Umbilical cord (tissue), 2 donors: Measurements from ENCODE around the gene OSBP2. TPM values are rescaled to one million over a fixed set of nuclear protein-coding genes. Genes with fewer than 3 reads are reported as not detected.
"Not testable (repeated sequence)": the region's sequence is repeated elsewhere in the genome, so short reads cannot be mapped to it uniquely, and the experiment has no call there.

Experiments
- DNase-seq: peaks from one replicate; pipeline ENCODE4 v3.0.0-alpha.2; 2015; ENCODE audit warnings: low spot score
- total RNA-seq: library from RNA; depleted of rRNA; stranded (reverse); fragments of >200 nt; gene quantifications from one replicate; pipeline ENCODE4 v1.2.3, GENCODE V29; 2014; ENCODE audit warnings: low replicate concordance; ENCODE audit not compliant: insufficient read depth

OSBP2 gene
- total RNA-seq, 1 donor from 2014 or later, result 16.9 TPM

DNA sequence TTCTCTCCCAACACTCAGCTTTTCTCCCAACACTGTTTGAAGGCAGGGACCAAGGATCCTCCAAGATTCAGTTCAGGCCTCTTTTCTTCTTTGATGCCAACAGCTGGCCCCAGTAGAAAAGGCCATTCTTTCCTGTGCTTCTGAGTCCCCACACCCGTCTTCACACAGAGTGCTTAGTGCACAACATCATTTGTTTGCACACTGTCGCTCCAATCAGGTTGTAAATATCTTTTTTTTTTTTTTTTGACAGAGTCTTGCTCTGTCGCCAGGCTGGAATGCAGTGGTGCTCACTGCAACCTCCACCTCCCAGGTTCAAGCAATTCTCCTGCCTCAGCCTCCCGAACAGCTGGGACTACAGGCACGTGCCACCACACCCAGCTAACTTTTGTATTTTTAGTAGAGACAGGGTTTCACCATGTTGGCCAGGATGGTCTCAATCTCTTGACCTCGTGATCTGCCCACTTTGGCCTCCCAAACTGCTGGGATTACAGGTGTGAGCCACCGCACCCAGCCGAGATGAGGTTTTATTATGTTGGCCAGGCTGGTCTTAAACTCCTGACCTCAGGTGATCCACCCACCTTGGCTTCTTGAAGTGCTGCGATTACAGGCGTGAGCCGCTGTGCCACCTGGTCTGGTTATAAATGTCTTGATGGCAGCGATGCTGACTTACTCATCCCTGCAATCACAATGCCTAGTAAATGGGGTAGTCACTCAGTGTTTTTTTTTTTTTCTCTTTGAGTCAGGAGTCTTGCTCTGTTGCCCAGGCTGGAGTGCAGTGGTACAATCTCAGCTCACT lies 14.6 kb upstream of the OSBP2 start:
- not testable (repeated sequence) for DNase-seq

DNA sequence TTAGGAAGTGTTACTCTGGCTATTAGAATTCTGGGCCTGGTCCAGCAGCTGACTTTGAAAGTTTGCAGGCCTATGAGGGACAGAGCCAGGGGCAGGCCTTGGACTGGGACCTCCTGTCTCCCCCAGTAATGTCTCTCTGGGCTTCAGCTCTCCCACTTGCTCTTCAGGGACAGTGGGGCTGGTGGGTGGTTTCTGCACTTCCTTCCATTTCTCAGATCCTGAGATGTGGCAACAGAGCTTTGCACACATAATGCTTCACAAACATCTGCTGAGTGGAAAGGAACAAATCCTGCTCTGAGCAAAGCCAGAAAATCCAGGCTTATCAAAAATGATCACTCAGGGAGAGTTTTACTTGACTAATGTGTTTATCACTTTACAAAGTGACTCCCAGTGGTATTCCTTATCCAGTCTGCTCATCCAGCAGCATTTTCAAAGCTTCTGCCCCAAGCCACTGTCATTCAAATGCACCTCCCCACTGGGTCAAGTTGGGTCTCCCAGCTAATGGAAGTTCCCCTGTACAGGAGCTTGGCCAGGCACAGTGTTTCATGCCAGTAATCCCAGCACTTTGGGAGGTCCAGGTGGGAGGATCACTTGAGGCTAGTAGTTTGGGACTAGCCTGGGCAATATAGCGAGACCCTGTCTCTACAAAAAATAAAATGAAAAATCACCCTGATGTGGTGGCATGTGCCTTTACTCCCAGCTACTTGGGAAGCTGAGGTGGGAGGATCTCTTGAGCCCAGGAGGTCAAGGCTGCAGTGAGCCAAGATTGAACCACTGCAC lies 13.5 kb upstream of the OSBP2 start:
- DNase-seq, result peak; percentile 79

DNA sequence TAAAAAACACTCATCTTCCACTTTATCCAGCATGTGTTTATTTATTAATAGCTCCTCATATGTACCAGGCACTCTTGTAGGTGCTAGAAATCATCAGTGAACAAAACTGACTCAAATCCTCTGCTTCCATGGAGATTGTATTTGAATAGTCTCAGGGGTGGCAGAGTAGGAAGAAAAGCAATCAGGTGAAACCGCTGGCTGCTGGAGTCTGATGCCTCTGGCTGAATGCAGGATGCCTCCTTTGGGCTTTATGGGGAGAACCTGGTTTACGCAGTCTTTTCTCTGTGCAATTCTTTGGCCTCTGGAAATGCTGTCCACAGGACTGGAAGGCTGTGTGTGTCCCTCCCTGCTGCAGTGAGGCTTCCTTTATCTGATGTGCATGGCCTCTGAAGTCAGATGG lies 12.8 kb upstream of the OSBP2 start:
- DNase-seq, result no peak

DNA sequence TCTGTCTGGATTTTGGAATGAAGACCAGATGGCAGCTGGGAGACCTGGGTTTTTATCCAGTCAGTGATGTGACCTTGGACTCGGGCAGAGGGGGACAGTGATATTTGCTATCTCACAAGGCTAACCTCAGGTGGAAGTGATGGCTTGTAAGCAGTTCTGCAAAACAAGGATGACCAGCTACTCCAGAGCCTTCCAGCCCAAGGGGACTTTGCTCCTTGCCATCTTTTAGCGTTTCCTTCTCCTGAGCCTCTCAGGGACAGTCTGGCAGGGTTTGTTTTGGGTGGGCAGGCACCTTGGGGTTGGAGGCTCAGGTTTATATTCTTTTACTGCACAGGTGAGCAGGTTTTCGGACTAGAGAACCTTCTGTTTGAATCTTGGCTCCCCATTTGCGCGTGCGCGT lies 9.5 kb upstream of the OSBP2 start:
- no peak for DNase-seq

DNA sequence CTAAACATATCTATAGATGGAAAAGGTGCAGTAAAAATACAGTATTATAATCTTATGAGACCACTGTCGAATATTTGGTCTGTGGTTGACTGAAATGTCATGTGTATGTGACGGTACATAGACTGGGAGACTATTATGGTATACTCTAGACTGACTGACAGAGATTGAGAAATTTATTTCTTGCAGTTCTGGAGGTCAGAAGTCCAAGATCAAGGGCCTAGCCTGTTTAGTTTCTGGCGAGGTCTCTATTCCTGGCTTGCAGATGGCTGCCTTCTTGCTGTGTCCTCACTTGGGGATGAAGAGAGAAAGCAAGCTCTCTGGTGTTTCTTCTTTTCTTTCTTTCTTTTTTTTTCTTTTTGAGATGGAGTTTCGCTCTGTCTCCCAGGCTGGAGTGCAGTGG lies 7.3 kb upstream of the OSBP2 start:
- DNase-seq, result no peak

DNA sequence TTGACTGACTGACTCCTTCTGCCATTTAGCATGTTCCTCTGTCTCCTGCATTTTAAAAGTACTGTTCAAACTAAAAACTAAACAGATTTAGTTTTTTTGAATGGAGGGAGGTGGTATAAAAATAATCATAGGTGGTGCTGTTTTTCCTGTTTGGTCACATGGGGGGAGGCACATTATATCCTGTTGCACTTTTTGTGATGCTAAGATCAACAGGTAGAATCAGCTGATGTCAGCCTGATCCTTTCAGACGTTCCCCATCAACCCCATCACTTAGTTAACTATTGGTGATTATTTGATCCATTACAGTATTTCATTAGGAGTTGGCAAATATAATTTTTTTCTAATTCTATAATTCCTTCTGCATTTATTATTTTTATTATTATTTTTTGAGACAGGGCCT lies 5.1 kb upstream of the OSBP2 start:
- DNase-seq, result no peak

DNA sequence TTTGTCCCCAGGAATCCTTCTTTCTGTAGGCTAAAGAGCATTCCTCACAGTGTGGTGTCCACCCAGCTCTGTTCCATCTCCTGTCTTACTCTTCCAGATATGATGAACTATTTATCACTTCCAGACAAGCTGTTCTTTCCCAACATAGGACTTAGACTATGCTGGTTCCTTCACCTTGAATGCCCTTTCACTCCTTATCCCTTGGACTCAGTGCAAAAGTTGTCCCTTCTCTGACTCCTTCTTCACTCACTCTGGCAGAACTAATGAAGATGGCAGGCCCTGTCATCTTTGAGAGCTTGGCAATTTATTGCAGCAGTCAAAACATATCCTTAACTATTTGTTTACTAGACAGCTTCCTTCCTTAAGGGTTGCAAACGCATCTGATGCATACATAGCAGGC lies 3.5 kb upstream of the OSBP2 start:
- DNase-seq, result no peak

DNA sequence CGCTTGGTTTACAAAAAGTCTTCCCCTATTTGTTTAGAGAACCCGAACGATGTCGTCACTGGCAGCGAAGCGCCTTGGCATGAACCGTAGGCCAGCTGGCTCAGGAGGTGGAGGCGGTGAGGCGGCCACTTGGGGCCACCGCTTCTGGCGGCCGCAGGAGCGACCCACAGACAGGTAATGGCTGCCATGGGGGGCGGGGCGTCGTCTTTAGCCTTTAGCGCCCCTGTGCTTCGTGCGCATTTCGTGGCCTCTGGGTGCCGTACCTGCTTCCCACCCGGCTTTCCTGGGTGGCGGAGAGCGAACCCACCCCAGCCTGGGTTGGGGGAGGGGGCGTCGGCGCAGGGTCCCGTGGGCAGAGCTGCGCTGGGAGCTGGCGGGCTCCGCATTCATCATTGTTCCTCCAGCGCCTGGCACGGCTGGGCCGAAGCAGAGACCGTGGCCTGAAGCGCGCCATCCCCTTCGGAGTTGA lies 469 bp upstream of the OSBP2 start:
- peak; percentile 11 for DNase-seq

DNA sequence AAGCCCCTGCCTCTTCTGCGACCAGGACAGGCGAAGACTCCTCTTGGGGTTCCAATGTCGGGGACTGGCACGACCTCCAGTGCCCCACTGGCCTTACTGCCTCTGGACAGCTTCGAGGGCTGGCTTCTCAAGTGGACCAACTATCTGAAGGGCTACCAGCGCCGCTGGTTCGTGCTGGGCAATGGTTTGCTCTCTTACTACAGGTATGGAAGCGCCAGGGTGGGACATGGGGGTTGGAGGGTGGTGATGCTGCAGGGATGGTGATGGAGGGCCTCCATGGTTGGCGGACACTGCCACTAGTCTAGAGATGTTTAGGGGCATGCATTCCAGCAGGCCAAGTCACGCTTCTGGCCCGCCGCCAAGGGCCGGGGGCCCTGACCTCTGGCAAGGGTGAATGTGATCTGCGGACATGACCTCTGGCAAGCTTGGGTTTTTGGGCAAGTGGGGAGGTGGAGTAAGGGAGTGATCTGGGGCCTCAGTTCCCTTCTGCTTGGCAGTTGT lies 727 bp downstream of the OSBP2 start:
- no peak for DNase-seq

DNA sequence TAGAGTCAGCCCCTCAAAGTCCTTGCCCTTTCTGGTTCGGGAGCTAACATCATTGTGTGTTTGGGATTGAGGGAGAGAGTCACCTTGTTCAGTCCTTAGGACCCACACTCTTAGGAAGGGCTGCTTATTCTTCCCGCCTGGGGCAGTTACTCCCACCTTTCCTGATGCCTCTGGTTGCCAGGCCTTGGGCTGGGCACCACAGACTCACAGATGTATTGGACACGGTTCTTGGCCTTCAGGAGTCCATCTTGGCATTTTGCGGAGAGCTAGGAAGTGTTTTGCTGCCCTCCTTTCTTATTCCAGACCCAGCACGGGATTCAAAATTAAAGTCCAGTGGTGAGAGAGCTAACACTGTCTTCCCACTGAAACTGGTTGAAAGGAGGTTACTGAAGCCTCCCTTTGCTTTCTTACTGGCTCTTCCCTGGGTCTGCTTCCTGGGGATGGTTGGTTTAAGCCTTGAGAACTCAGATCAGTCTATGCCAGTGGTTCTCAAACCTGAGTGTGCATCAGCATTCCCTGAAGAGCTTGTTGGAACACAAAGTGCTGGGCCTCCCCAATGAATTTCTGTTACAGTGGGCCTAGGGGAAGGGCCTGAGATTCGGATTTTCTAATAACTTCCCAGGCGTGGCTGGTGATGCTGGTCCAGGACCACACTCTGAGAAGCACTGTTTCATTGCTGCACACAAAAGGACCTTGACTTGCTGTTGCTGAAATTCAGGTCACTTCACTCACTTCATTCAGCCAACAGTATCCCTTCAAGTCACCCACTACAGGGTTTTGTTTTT lies 1.4 kb downstream of the OSBP2 start:
- no peak for DNase-seq

DNA sequence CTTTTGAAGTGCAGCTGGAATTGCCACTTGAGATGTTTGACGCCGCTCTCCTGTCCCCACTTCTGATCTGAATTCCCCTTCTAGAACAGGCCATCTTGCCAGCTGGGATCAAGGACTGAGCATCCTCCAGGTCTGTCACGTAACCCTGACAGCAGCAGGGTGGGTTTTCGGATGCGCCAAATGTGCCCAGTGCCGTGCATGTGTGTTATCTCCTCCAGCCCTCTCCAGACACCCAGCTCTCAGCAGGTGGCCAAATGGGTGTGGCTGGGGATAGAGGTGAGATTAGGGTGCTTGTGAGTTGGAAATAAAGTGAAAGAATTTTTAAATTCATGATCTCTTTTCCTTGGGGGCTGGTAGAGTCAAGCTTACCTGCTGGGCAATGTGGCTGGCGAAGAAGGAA lies 3.3 kb downstream of the OSBP2 start:
- no peak for DNase-seq

DNA sequence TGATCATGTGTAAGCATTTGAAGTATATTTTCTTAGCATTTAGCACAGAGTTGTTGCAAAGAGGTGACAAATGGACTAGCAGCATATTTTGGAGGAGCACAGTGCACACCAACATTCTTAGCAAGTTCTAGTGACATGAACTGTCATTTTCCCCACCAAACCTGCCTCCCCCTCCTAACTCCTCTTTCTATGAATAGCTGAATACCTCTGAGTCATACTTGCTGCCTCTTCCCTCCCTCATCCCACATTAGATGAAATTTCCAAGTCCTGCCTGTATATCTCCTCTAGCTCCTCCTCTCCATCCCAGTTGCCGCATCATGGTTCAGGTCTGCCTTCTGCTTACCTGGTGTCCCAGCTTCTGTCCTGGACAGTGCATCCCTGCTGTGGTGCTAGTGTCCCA lies 7.2 kb downstream of the OSBP2 start:
- DNase-seq, result no peak

DNA sequence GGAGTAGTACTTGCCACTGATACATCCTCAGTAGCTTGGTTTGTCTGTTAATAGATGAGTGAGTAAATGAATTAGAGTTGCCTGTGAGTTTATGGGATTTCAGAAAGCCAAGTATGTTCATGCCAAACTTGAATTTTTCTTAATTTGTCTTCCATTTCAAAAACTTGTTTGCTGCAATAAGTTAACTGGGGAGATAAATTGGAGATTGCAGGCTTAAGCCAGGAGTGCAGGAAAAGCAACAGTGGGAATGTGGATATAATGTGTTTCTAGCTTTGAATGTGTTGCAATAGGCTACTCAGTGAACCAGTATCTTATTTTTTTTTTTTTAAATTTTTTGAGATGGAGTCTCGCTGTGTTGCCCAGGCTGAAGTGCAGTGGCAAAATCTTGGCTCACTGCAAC lies 8.2 kb downstream of the OSBP2 start:
- DNase-seq, result no peak

DNA sequence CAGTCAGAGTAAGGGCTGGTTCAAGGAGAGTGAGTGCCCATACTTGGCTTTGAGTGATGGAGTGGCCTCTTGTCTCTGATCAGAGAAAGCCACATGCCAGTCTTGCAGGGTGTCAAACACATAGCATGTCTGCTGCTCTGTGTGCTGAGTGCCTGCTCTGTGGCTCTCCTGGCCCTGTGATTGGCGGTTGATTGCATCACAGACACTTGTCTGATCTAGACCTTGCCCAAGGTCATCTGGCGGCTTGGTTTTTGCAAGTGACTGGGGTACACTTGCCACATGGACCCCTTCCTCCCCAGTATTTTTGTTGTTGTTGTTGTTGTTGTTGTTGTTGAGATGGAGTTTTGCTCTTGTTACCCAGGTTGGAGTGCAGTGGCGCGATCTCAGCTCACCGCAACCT lies 10.3 kb downstream of the OSBP2 start:
- DNase-seq, result no peak

DNA sequence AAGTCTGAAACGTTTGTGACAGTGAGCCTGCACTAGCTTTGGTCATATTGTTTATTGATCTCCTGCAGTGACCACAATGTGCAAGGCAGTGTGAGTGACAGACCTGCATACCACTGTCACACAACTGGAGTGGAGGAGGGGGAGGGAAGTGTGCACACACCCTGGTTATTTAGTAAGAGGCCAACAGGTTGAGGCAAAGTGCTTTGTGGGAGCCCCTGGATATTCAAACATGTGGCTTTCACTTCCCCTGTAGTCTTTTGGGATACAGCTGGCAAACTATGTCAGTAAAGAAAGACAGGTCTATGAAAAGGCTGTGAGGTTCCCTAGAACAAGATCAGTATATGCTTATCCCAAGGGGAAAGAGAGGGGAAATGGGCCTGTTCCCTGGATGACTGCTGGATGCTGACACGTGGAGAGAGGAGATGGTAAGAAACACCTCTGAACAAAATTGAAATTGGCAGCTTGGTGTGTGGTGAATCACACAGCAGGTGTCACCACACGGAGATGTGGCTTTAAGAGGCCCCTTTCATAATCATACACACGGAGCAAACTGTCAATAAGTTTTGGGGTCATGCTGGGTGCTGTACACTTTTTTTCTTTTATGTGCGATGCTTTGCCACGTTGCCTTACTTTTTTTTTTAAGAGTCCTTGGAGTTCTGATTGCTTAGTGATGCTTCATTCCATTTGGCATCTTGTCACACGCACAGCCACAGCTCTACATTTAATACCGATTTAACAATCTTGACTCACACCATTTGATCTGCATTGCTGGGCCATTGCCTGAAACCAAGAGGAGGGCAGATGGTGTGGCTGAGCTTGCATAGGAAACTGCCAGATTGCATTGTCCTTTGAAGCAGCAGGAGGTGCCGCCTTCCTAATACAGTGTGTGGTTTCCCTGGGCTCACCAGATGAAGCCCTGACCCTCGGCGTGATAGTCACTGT lies 11.3 kb downstream of the OSBP2 start:
- no peak for DNase-seq

DNA sequence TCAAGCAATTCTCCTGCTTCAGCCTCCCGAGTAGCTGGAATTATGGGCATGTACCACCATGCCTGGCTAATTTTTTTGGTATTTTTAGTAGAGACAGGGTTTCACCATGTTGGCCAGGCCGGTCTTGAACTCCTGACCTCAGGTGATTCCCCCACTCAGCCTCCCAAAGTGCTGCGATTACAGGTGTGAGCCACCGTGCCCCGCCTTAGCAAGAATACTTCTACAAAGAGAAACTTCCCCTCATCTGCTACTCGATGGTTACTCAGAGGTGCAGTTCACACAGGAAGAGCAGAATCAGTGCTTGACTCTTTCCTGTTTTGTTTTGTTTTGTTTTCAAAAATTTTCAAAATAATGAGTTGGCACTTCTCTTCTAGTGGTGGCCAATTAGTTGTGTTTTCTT lies 15.3 kb downstream of the OSBP2 start:
- not testable (repeated sequence) for DNase-seq

DNA sequence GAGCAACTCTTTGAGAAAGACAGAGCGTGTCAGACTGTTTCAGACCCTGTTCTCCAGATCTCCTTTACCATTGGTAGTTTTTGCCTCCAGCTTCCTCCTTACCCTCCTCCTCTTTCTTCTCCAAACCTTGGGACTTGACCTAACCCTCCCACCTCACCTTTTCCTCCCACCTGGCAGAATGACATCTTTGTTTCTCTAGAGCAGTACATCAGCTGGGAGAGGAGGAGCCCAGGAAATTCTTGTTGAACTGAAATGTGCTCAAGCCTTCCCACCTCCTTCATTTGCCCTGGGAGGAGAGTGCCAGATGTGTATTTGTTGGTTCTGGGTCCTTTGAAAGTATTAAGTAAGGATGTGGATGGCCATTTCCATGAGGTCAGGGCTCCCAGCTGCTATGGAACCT lies 17.4 kb downstream of the OSBP2 start:
- no peak for DNase-seq

DNA sequence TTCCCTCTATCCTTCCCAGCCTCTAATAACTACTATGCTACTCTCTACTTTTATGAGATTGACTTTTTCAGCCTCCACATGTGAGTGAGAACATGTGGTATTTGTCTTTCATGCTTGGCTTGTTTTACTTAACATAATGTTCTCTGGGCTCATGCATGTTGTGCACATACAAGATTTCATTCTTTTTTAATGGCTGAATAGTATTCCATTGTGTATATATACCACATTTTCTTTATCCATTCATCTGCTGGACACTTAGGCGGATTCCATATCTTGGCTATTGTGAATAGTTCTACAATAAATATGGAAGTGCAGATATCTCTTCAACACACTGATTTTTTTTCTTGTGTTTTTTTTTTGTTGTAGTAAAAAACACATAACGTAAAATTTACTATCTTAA lies 19.4 kb downstream of the OSBP2 start:
- no peak for DNase-seq

DNA sequence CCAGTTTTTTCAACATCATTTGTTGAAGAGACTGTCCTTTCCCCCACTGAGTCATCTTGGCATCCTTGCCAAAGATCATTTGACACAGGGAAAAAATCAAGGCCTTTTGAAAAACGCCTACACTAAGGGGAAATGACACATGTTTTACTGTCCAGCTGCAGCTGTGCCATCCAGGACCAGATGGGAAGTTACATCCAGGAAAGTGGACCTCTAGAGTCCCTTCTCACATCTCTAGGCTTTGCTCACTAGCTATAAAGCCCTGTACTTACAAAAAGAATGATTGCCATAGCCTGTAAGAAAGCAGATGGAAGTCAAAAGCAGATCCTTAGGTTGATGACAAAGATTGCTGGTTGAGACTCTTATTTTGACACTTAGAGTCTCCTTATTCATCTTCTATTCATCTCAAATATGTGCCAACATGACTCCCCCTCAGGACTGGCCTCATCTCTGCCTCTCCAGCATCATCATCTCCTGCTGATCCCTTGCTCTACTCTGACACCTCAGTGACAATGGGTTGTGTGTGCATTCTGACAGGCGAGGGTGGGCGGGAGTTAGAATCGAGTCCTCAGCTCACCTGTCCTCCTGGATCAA lies 22.8 kb downstream of the OSBP2 start:
- peak; percentile 28 for DNase-seq

DNA sequence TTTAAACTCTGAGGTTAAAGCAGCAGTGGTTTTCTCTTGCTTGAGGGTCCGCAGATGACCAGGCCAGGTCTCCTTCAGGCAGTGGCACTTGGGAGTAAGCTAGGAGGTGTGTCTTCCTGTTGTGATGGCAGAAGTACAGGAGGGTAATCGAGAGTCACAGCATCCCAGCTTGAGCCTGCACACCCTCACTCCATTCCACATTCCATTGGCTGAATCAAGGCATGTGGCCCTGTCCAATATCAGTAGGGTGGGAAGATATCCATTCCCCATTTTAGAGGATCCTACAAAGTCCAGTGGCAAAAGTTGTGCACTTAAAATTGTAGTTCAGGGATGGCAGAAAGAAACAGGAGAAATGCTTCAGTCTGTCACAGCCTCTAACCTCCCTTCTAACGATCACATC lies 23.3 kb downstream of the OSBP2 start:
- DNase-seq, result no peak

DNA sequence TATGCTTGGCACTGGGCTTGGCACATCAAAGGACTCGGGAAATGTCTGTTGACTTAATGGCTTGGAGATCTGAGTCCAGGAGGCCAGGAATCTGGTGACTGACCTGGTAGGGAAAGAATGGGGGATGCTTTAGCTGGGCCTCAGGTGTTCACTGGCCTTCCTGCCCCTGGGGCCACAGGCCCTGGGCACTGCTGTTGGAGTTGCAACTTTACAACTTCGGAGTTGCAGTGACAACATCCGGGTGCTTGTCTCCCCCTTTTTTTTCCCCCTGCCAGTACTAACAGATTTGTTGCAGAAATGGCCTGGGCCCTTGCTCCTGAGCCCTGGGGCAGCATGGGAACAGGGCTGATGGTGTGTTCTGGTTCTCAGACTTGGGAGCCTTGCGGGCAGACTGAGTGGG lies 23.8 kb downstream of the OSBP2 start:
- no peak for DNase-seq
